ENCODE results near the gene OPRL1.
"Not testable (repeated sequence)": the region's sequence is repeated elsewhere in the genome, so short reads cannot be mapped to it uniquely, and the experiment has no call there.

The OPRL1 gene

DNA sequence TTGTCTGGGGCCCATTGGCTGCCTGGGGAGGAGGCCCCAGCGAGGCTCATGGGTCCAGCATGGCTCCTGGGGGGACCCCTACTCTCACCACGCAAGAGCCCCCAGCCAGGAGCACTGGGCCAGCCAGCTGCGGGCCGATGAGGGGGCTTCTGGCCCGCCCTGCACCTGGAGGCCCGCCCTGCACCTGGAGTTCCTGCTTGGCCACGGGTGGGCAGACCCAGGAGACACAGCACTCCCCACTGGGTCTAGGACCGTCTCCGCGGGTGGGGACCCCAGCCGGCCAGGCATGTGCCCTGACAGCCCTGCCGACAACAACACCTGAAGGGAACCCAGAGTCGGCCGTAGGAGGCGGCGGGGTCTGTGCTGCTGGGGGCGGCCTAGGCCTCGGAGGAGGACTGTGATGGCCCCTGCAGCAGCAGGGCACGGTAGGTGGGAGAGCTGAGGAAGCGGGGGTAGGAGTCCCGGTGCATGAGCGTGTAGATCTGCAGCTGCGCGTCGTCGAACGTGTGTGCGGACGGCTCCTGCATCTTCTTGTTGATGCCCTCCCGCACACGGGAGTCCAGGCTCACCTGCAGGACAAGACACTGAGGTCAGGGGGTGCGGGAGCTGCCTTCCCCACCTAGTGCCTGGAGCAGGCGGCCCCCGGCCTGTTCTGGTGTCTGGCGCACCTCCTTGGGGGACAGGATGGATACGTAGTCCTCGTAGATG lies 6.3 kb upstream of the OPRL1 start:
- DNase-seq = no peak

DNA sequence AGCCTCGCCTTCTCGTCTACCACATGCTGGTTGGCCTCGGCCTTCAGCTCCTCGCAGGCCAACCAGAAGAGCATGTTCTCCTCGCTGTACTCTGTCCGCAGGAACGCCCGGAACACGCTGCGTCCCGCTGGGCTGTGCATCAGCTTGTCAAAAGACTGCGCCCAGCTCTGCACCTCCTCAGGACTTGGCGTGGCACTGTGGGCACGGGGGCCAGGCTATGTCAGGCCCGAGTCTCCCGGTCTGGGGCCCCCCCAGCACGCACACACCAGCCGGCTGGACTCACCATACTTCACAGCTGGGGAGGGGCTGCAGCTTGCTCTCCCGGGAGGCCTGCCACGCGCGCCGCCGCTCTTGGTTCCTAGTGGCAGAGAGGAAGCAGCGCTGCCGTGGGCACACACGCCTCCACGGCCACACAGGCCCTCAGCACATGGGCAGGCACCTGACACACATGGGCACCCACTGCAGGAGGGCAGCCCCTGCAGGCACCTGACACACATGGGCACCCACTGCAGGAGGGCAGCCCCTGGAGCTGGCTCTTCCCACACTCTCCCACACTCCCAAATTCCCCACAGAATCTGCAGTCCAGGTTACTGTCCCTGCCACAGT lies 5.6 kb upstream of the OPRL1 start:
- DNase-seq = no peak

DNA sequence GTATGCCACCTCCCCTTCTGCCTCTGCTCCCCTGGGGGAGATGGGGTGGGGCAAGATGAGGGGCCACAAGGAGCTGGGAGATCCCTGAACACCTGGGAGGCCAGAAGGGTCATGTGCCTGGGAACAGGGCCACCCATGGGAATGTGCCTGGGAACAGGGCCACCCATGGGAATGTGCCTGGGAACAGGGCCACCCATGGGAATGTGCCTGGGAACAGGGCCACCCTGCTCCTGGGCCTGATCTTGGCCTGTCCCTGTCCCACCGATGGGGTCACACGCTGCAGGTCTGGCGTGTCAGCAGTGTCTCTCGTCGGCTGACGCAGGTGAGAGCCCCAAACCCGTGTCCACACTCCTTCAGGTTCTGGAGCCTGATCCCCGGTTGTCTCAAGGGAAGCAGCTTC lies 4.9 kb upstream of the OPRL1 start:
- DNase-seq = no peak

DNA sequence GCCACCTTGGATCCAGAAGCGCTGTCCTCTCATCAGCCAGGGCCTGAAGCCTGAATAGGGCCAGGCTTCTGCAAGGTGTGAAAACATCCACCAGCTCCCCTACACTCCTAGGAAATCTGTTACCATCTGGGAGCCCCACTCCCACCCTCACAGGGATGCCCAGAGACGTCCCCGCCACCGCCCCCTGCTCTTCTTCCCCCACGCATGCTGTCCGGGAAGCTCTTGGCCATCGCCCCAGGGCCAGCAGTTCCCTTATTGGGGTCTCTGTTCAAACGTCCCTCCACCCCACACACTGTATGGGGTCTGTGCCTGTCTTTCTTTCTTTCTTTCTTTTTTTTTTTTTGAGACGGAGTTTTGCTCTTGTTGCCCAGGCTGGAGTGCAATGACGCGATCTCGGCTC lies 4.3 kb upstream of the OPRL1 start:
- no peak for DNase-seq

DNA sequence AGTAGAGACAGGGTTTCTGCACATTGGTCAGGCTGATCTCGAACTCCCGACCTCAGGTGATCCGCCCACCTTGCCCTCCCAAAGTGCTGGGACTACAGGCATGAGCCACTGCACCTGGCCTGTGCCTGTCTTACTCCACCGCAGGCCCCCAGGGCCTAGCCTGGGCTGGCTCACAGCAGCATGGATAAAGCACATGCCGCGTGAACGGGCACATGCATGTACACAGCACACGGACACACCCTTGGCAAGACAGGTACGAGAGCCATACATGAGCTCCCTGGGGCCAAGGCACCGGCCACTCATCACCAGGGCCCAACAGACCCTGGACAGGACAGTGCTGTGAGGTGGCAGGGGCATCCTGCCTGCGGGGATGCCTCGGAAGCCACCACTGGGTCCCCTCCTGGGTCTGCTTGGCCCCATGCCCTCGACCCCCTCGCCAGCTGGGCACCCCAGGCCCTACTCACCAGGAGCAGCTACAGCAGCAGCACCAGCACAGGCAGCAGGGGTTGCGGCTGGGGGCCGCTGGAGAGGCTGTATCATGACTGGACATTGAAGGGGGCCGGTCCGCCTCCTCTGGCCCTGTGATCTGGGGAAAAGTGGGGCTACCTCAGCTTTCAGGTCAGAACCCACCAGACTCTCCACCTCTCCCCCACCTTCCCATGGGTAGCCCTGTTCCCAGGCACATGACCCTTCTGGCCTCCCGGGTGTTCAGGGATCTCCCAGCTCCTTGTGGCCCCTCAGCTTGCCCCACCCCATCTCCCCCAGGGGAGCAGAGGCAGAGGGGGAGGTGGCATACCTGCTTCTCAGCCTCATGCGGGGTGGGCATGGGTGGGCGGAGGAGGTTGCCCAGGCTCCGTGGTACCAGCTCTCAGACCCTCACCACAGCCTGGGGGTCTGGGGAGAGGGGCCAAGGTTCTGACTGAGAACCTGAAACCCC lies 3.6 kb upstream of the OPRL1 start:
- no peak for DNase-seq

DNA sequence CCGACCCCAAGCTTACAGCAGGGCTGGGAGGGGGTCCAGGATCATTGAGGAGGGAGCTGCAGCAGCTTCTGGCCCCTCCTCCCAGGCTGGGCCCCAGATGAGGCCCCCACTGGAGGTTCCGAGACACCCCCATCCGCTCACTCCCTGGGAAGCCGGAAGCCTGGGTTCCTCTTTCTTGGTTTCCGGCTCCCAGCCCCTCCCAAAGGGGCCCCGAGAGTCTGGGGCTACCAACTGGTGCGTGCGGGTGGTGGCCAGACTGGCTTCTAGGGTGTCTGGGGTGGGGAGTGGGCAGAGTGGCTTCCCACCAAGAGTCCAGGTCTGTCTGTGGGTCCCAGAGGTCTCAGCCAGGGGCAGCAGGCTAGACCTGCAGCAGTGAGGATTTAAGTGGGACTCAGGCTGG lies 2.8 kb upstream of the OPRL1 start:
- DNase-seq = no peak

DNA sequence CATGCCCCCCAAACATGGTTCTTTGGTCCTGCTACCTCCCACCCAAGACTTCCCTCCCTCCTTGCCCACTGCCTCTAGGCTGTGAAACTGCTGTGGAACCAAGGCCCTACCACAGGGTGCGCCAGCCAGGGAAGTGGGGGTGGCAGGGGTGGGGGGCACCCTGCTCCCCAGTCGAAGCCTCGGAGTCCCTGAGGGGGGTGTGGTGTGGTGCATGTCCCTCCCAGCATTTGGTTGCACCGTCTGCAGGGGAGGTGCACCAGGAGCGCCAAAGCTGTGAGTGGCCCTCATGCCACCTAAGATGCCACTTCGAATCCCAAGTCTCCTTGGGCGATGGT lies 2.4 kb upstream of the OPRL1 start:
- no peak for DNase-seq

DNA sequence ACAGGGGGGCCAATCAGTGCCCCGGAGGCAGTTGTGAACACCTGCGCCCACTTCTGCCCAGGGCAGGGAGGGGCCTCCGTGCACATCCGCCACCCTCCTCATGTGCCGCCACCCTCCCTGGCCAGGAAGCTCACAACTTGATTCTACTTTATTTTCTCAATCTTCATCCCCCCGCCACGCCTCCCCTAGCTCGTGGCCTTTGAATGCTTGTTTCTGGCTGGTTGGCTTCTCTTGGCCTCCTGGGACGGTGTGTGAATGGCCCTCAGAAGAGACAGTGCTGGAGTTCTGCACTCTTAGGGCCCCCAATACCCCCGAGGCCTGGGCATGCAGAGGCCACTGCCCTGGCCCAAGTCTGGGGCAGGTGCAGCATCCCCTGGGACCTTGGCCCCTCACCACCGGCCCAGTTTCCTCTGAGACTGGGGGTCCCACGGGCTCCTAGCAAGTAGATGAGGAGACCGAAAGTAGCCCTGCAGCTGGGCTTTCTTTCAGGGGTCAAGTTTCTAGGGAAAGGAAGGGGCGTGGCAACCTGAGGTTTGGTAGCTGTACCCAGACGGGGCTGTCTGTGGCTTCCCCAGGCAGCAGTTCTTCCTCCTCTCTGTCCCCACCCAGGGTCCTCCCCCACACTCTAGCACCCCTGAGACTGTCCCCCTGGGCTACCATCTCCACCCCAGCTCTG lies 1.9 kb upstream of the OPRL1 start:
- DNase-seq = peak; percentile 53

DNA sequence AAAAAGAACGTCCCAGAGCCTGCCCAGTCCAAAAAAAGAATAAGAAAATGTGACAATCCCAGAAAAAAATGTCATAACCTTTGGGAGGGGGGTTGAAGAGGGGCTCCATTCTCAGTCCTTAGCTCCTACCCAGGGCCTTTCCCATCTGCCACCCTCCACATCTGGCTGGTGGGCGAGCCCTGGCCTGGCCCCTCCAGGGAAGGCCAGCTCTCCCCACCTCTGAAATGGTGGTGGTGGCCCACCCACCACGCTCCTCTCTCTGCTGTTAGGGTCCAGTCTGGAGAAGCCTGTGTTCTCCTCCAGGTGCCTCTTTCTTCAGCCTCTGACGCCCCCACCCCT lies 979 bp upstream of the OPRL1 start:
- DNase-seq = no peak

DNA sequence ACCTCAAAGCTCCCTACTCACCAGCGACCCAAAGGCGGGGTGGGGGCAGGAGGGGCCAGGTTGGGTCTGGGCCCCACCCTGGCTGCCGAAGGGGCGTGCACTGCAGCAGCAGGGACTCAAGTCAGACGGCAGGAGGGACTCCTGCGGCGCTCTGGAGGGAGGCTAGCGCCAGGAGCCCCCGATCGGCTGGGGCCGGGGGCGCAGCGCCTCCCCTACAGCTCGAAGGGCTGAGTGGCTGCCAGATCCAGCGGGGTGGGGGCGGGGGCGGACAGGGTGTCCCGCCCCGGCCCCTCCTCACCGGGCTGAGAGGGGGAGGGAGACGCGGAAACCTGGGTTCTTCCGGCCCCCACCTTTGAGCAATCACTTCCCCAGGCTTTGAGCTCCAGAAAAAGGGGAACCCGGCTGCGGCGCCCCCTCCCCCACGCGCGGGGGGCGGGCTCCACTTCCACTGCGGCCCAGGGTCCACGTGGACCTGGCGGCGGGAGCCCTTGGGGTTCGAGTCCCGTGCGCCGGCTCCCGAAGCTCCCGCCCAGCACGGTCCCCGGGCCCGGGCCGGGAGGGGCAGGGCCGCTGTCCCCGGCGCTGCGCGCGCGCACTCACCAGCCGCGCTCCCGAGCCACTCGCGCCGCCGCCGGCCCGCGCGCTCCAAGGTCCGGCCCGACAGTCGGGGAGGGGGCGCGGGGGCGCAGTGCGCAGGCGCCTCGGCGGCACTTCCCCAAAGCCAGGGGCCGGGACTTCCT lies 439 bp upstream of the OPRL1 start, which contains the start of gene RGS19:
RGS19 (minus strand) TSS at position 246 of the 740 bp plus-strand sequence. CDS start 2,632 bp downstream, outside the sequence.
- peak; percentile 47 for DNase-seq

DNA sequence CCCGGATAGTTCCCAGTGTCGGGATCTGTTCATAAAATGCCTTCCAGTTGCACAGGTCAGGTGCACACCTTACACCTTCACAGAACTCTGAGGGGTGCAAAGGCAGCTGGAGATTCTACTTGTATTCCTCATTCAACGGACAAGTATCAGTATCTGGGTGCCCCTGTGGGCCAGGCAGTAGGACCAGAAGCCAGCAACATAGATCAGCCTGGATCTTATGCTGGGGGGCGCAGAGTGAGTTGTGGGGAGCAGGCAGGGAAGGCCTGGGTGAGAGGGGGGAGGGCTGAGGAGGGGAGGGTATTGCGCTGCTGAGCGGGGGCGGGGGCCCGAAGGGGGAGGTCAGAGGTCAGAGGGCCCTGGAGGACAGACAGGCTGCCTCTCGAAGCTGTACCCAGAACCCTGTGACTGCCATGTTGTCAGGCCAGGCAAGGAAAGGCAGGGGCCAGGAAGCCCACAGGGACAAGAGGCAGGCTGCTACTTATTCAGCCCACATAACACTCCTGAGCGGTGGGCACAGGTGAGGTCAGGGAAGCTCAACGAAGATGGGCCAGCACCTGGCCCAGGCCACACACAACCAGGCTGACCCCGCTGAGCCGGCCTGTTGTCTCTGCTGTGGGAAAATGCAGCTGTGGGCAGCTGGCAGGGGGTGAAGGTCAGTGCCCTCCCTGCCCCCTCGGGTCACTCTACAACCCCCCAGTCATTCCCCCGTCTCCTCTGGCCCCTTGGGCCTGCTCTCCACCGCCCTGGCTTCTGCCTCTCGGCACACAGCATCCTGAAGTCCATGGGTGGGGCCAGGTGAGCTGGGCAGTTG lies 1.1 kb downstream of the OPRL1 start:
- no peak for DNase-seq

DNA sequence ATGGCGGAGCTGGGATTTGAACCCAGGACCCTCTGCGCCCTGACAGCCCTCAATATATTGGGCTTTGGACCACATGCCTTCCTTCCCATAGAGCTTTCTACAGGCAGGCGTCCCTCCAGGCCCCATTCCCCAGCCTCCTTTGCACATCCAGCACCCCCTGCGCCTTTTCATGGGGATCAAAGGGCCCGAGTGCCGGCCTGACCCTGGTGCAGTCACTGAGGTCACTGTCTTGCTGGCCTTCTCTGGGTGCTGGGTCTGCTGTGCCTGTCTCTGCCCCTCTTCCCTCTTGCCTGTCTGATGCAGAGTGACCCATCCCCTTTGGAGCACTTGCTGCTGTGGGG lies 1.7 kb downstream of the OPRL1 start:
- DNase-seq = no peak

DNA sequence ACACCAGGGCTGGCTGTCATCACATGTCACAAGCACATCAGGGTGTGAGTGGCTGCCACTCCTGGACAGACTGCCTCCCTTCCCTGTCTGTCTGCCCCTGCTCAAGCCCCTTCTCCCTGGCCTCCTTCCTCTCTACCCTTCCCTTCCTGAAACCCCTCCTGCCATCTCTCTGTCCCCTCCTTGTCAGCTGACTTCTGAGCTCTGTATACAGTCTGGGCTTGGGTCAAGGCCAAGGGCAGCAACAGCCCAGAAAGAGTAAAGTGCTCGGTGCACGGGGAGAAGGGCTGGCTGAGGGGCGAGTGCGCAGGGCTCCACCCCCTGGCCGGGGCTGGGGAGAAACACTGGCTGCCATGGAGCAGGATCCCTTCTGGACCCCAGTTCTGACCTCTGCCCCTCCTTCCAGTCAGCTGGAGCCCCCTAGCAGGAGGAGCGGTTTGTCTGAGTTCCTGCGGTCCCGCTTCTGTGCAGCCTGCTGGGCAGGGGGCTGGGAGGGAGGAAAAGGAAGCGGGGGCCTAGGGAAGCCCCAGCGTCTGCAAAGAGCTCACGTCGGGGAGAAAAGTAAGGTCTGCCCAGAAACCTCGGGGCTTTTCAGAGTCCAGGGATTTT lies 2.3 kb downstream of the OPRL1 start:
- no peak for DNase-seq

DNA sequence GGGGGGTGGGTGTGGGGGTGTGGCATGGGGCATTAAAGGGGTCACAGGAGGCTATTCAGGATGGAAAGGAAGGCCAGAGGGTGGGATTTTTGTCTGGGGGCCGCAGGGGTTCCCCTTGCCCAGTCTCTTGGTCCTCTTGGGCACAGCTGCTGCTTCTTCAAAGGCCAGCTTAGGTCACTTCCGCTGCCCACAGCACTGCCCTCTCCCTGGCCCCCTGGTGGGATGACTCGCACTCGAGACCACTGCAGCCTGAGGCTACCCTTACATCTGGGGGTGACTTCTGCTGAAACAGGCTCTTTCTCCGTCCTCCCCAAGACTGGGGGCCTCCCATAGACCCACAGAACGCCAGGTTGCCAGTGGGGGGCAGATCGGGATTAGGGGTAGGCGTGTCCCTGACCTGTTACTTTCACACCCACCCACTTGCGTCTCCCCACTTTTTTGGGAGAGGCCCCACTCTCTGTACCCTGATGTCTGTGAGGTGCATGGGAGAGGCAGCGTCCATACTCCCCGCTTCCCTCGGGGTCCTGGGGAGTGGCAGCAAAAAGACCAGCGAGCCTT lies 3.0 kb downstream of the OPRL1 start:
- DNase-seq = no peak

DNA sequence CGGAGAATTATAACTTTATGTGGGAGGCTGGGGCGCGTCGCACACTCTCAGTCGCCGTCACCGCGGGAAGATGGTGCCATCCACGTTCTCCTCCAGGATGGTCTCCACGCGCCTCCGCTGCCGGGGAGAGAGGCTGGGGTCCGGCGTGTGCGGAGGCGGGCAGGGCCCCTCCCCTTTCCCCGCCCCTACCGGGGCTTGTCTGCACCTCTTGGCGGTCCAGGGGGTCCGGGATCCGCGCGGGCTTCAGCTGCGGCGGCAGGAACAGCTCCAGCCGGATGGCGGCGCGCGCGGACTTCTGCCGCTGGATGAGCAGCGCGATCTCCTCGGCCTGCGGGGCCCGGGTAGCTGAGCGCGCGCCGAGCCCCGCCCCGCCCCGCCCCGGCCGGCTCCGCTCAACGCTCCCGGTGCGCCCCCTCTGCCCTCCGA lies 3.5 kb downstream of the OPRL1 start:
- DNase-seq = peak; percentile 71

DNA sequence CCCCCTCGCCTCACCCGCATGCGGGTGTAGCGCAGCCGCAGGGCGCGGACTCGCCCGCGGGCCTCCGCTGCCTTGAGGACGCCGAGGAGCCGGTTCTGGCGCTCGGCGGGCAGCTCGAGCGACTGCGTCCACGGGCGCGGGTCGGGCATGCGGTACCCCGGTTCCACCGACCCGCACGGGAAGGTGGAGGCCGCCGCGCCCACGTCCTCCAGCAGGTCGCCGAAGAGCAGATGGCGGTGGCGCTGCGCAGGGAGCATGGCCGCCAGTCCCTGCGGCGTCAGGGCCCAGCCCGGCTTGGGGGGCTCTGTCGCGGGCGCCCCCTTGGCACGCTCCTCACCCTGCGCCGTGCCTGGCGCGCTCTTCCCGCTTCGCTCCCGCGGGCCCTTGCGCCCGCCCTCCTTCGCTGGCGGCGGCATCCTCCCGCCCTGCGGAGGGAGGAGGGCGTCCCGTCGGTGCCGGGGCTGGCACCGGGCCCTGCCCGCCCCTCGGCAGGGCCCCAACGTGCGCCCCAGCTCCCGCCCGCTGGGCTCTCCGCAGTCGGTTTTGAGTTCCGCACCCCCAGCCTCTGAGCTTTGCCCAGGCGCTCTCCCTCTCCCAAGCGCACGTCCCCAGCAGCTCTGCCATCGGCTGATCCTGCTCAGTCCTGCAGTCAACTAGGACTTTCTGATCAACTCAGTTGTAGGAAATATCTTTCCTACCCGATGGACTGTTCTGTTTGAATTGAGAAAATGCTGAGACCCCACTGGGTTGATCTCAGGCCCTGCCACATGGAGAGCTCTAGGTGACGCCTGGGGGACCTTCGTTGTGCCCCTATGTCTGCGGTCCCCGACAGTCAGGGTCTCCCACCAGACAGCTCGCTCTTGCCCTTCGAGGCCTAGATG lies 4.2 kb downstream of the OPRL1 start, which contains the start of gene LKAAEAR1:
LKAAEAR1 (minus strand) TSS at position 595 of the 881 bp plus-strand sequence; CDS start at position 416, 179 bp downstream.
- DNase-seq = no peak

DNA sequence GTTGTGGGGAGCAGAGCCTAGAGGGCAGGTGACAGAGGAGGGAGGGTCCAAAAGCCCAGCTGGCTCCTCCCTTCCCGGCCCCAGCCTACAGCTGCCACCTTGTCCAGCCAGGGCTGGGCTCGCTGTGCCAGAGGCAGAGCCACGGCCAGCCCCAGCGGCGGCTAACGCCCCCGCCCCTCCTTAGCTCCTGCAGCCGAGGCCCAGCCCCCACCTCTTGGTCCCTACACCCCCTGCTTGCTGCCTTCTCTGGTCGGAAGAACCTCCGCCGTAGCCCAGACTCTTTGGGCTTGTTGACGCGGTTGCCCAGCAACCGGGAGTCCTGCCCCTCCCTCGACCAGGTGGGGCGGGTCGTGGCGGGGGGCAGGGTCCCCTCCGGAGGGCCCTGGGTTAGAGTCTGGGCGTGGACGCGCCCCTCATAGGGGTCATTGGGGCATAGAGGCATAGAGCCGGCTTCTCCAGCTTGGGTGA lies 4.8 kb downstream of the OPRL1 start:
- DNase-seq = no peak

DNA sequence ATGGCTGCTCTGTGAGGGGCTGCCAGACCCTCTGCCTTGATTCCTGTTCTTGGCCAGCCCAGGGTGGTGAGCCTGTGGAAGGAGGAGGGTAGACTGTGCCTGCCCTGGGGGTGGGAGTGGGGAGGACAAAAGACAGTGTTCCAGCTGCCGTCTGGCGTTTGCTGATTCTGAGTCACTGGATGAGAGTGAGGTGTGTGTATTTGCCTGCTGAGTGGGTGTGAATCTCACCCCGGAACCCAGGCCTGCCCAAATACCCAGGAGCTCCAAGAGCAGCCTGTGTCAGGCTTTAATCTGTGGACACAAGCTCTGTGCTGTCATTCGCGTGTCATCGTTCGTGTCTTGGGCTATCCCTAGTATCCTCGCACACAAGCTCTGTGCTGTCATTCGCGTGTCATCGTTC lies 6.9 kb downstream of the OPRL1 start:
- no peak for DNase-seq

DNA sequence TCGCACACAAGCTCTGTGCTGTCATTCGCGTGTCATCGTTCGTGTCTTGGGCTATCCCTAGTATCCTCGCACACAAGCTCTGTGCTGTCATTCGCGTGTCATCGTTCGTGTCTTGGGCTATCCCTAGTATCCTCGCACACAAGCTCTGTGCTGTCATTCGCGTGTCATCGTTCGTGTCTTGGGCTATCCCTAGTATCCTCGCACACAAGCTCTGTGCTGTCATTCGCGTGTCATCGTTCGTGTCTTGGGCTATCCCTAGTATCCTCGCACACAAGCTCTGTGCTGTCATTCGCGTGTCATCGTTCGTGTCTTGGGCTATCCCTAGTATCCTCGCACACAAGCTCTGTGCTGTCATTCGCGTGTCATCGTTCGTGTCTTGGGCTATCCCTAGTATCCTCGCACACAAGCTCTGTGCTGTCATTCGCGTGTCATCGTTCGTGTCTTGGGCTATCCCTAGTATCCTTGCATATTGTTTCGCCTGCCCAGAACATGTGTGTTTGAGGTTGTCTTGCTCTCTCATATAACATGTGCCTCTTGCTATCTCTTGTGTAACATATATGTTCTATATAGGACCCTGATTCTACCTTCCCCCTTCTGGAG lies 7.4 kb downstream of the OPRL1 start:
- DNase-seq = not testable (repeated sequence)

All from stimulated activated CD4-positive, alpha-beta T cell treated with anti-CD3 and anti-CD28 coated beads, Interleukin-1b, Interleukin-23, amount 100 ng/mL, for 48 hours (primary cell).